Measurements from ENCODE around the gene FAAP100. TPM values are rescaled to one million over a fixed set of nuclear protein-coding genes. Genes with fewer than 3 reads are reported as not detected.

The FAAP100 gene
- total and polyA plus RNA-seq, 12 donors = 8.7 to 30.6 (median 13.3) TPM

DNA sequence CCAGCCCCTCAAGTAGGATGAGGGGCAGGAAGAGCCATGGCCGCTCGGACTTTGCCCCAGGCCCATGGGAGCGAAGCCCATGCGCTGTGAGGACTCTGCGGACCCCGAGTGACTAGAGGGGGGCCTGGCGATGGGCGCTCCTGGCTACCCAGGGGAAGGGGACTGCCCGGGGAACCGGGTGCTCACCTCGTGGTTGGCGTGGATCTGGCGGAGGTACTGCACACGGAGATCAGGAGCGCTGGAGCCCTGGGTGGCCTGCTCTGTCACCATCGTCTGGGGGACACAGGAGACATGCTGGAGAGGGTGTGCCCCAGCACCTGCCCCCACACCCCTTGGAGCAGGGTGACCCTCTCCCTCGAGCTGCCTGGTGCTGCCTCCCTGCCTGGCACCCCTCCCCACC lies 11.0 kb downstream of the FAAP100 start:
- no peak overlapping the region for H3K4me3 ChIP-seq
- H3K27me3 ChIP-seq = peaks cover 12 to 22% (median 19%) of the 10 kb centered on the region in 7 donors
- ATAC-seq (no peak), DNase-seq (peak in 1 of 2 donors; percentile 5)
- H3K9me3 ChIP-seq = no peaks in the 10 kb centered on the region
- 91 to 94% methylated on average over 17 of the region's 17 CpGs for WGBS, 2 donors
- intact Hi-C loops (cut with DNase I) = no loop called here
- TF ChIP-seq, protein P1, sequence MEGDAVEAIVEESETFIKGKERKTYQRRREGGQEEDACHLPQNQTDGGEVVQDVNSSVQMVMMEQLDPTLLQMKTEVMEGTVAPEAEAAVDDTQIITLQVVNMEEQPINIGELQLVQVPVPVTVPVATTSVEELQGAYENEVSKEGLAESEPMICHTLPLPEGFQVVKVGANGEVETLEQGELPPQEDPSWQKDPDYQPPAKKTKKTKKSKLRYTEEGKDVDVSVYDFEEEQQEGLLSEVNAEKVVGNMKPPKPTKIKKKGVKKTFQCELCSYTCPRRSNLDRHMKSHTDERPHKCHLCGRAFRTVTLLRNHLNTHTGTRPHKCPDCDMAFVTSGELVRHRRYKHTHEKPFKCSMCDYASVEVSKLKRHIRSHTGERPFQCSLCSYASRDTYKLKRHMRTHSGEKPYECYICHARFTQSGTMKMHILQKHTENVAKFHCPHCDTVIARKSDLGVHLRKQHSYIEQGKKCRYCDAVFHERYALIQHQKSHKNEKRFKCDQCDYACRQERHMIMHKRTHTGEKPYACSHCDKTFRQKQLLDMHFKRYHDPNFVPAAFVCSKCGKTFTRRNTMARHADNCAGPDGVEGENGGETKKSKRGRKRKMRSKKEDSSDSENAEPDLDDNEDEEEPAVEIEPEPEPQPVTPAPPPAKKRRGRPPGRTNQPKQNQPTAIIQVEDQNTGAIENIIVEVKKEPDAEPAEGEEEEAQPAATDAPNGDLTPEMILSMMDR (IDR thresholded peaks at IDR 0.05) = no peak
- H3K4me1 ChIP-seq = peaks cover 3 to 32% (median 17%) of the 10 kb centered on the region in 9 donors
- peaks cover 0 to 71% (median 25%) of the 10 kb centered on the region in 9 donors for H3K36me3 ChIP-seq
- H3K27ac ChIP-seq = no peak overlapping the region

DNA sequence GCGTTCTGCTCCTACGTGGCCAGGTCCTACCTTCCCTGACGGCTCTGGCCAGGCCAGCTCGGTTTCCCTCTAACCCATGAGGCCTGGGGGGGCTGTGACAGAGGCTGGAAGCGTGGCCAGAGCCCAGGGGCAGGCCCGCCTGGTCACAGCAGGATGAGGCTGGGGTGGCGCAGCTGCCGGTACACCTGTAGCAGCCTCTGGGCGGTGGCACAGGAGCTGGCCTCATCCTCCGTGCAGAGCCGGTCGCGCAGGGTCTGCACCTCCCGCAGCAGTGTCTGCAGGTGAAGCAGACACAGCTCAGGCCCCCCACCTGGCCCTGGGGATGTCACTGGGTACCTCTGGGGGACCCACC lies 11.5 kb downstream of the FAAP100 start:
- Histone ChIP-seq H3K4me3 (no peak overlapping the region), H3K4me1 (peaks cover 3 to 32% (median 18%) of the 10 kb centered on the region in 9 donors), H3K9me3 (no peaks in the 10 kb centered on the region), H3K27ac (no peak overlapping the region), H3K27me3 (peaks cover 16 to 26% (median 23%) of the 10 kb centered on the region in 7 donors), H3K36me3 (peaks cover 0 to 66% (median 25%) of the 10 kb centered on the region in 9 donors)
- DNase-seq (peak in 1 of 2 donors; percentile 9), ATAC-seq (no peak)
- 94 to 96% methylated on average over 14 of the region's 14 CpGs for WGBS, 2 donors
- intact Hi-C loops (cut with DNase I) = no loop called here
- TF ChIP-seq, protein P1 (IDR thresholded peaks at IDR 0.05) = no peak

DNA sequence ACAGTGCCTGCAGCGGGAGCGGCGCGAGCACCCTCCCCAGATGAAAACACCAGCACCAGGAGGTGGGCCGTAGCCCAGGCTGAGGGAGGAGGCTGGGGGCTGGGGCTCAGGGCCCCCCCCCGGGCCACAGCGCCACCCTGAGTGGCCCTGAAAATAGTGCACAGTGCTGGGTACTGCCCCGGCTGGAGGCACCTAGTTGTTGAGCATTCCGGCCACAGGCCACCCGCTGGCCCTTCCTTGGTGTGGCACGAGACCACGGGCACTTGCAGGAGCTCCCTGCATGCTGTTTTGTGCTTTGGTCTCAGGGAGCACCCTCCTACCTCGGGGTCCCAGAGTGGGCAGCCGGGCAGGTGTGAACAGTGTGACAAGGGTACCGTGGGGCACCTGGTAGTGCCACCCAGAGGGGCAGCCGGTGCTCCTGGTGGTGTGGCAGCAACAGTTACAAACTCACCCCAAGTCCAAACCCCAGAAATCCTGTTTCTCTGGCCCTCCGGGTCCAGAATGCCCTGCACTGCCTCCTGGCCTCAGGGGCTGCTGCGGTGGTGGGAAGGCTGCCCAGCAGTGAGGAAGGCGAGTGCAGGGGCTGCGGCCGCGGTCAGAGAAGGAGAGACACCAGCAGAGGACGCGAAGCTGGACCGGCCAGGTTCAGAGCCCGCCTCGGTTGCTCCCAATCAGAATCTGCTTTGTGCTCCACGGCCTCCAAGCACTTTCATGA lies 12.0 kb downstream of the FAAP100 start:
- intact Hi-C loops (cut with DNase I) = loop anchor here in 3 of 10 donors (5.0 to 10.0 kb wide), 2 partner anchors 288 to 395 kb away; no protein-coding TSS in a partner anchor
- no peak for ATAC-seq
- DNase-seq = peak in 1 of 2 donors; percentile 8
- TF ChIP-seq, protein P1 (IDR thresholded peaks at IDR 0.05) = no peak
- peaks cover 16 to 26% (median 24%) of the 10 kb centered on the region in 7 donors for H3K27me3 ChIP-seq
- no peaks in the 10 kb centered on the region for H3K9me3 ChIP-seq
- 95% methylated on average over 28 of the region's 28 CpGs for WGBS, 2 donors
- peaks cover 0 to 61% (median 22%) of the 10 kb centered on the region in 9 donors for H3K36me3 ChIP-seq
- H3K27ac ChIP-seq = no peak overlapping the region
- peaks cover 3 to 32% (median 18%) of the 10 kb centered on the region in 9 donors for H3K4me1 ChIP-seq
- H3K4me3 ChIP-seq = no peak overlapping the region

DNA sequence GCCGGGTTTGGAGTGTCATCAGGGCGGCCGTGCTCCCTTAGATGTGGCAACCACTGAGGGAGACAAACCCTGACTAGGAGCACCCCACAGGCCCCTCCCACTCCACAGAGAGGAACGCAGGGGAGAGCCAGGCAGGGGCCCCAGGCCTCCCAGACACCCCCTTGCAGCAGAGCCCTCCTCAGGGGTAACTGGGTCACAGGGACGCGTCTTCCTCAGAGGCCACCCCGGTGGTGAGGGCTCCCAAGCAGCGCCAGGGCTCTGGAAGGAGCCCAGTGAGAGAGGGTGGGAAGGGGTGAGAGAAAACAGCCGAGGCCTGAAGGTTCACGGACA lies 12.6 kb downstream of the FAAP100 start:
- no peak overlapping the region for H3K4me3 ChIP-seq
- ATAC-seq = no peak
- no peaks in the 10 kb centered on the region for H3K9me3 ChIP-seq
- H3K36me3 ChIP-seq = peaks cover 0 to 55% (median 17%) of the 10 kb centered on the region in 9 donors
- TF ChIP-seq, protein P1 (IDR thresholded peaks at IDR 0.05) = no peak
- WGBS, 2 donors = 85 to 87% methylated on average over 10 of the region's 10 CpGs
- peaks cover 16 to 31% (median 29%) of the 10 kb centered on the region in 7 donors for H3K27me3 ChIP-seq
- H3K4me1 ChIP-seq = peaks cover 3 to 32% (median 18%) of the 10 kb centered on the region in 9 donors
- H3K27ac ChIP-seq = no peak overlapping the region
- intact Hi-C loops (cut with DNase I) = loop anchor here in 3 of 10 donors (5.0 to 10.0 kb wide), 2 partner anchors 287 to 395 kb away; no protein-coding TSS in a partner anchor
- DNase-seq = peak in 1 of 2 donors; percentile 4
